ENCODE data around the gene LRRC61. TPM values are rescaled to one million over a fixed set of nuclear protein-coding genes. Genes with fewer than 3 reads are reported as not detected.
"Not testable (repeated sequence)": the region's sequence is repeated elsewhere in the genome, so short reads cannot be mapped to it uniquely, and the experiment has no call there.

Gene LRRC61
- 1.0 to 2.5 TPM (median 1.7 TPM) in 3 replicates for polyA plus RNA-seq
- 0.72 TPM for polyA plus RNA-seq (2011; ENCODE audit: low read depth)
- 1.4 and 4.1 TPM in 2 replicates for polyA plus RNA-seq (2011; cell fraction: cytosol; rRNA removed)
- 1.8 and 2.8 TPM in 2 replicates for polyA plus RNA-seq (2011; cell fraction: nucleus; rRNA removed)
- 1.7 and 3.2 TPM in 2 replicates for polyA plus RNA-seq (2012; ENCODE audit: low replicate concordance)
- polyA minus RNA-seq, result 1.3 to 3.4 TPM (median 1.7 TPM) in 3 replicates
- polyA minus RNA-seq (2011; cell fraction: cytosol; rRNA and poly(A)+ RNA removed), result 10.9 TPM
- polyA minus RNA-seq (2011; cell fraction: nucleus; rRNA and poly(A)+ RNA removed), result 3.7 TPM in 2 replicates

- H3K36me3 ChIP-seq (ENCODE audit: control insufficient read depth in 2 of 2, extremely low read depth in 1 of 2, insufficient read depth in 2 of 2, low read length in 2 of 2), result no peaks in the 10 kb centered on the region
- peak within 1 kb of the TSS; percentile 95 for H2AFZ ChIP-seq (ENCODE audit: control insufficient read depth, low read length)
- peak within 1 kb of the TSS; percentile 58 to 74 (median 62) for H3K4me3 ChIP-seq (ENCODE audit: control insufficient read depth in 2 of 3, extremely low read depth in 1 of 3, insufficient read depth in 2 of 3, low read depth in 1 of 3, low read length in 3 of 3)
- H3K4me1 ChIP-seq (ENCODE audit: control insufficient read depth, extremely low read depth, insufficient read depth, low read length), result peaks cover 22% of the 10 kb centered on the region
- H3K79me2 ChIP-seq (ENCODE audit: control insufficient read depth, insufficient read depth, low read length), result no peaks in the 10 kb centered on the region
- DNase-seq (ENCODE audit: low read depth, low spot score) (no peak), FAIRE-seq (no peak)
- peak within 1 kb of the TSS; percentile 87 for H3K4me2 ChIP-seq (ENCODE audit: control insufficient read depth, extremely low read depth, insufficient read depth, low read depth, low read length)
- TF ChIP-seq CTCF (optimal IDR thresholded peaks at IDR 0.05 in 1 of 3, IDR thresholded peaks at IDR 0.05 in 1 of 3, conservative IDR thresholded peaks at IDR 0.05 in 1 of 3; ENCODE audit: extremely low read depth in 1 of 3, insufficient read depth in 2 of 3, low read length in 3 of 3), result no peak
- no peak for TF ChIP-seq EZH2 (IDR thresholded peaks at IDR 0.05; ENCODE audit: low read length)
- peak within 1 kb of the TSS; percentile 55 for H3K27ac ChIP-seq (ENCODE audit: control insufficient read depth, insufficient read depth, low read length)
- no peaks in the 10 kb centered on the region for H4K20me1 ChIP-seq (ENCODE audit: control insufficient read depth, extremely low read depth, insufficient read depth, low read length)
- dilution Hi-C loops (cut with MboI; ENCODE audit: extremely low pct_ligation_motif_present, low sequenced_read_pairs), result no loop called here
- no peaks in the 10 kb centered on the region for H3K9me1 ChIP-seq (ENCODE audit: control insufficient read depth, extremely low read depth, insufficient read depth, low read length)
- no peaks in the 10 kb centered on the region for H3K9me3 ChIP-seq (ENCODE audit: control insufficient read depth, low read depth, low read length)
- peak within 1 kb of the TSS; percentile 79 for H3K9ac ChIP-seq (ENCODE audit: control insufficient read depth, extremely low read depth, insufficient read depth, low read length)
- no peaks in the 10 kb centered on the region for H3K27me3 ChIP-seq (ENCODE audit: control insufficient read depth, extremely low read depth, insufficient read depth, low read length)
Measured at GRCh38 chr7:150322833-150323681, at the start of gene LRRC61, which contains the start of gene ACTR3C. TSS of gene LRRC61 (plus strand) at chr7:150323355. CDS start at chr7:150336862, 13,507 bp downstream. TSS of gene ACTR3C (minus strand) at chr7:150323545. CDS start at chr7:150295296, 28,249 bp downstream.

- H3K36me3 ChIP-seq (ENCODE audit: control insufficient read depth in 2 of 2, extremely low read depth in 1 of 2, insufficient read depth in 2 of 2, low read length in 2 of 2); FAIRE-seq; DNase-seq (ENCODE audit: low read depth, low spot score): not testable (repeated sequence)
Measured at GRCh38 chr7:150276132-150276695, 46.9 kb upstream of the LRRC61 start.

GRCh38 chr7:150278383-150278782 is 44.8 kb upstream of the LRRC61 start:
- H3K9me1 ChIP-seq (ENCODE audit: control insufficient read depth, extremely low read depth, insufficient read depth, low read length); H2AFZ ChIP-seq (ENCODE audit: control insufficient read depth, low read length); dilution Hi-C loops (cut with MboI; ENCODE audit: extremely low pct_ligation_motif_present, low sequenced_read_pairs); H4K20me1 ChIP-seq (ENCODE audit: control insufficient read depth, extremely low read depth, insufficient read depth, low read length); H3K27me3 ChIP-seq (ENCODE audit: control insufficient read depth, extremely low read depth, insufficient read depth, low read length); H3K9ac ChIP-seq (ENCODE audit: control insufficient read depth, extremely low read depth, insufficient read depth, low read length); DNase-seq (ENCODE audit: low read depth, low spot score); H3K4me2 ChIP-seq (ENCODE audit: control insufficient read depth, extremely low read depth, insufficient read depth, low read depth, low read length); FAIRE-seq; H3K79me2 ChIP-seq (ENCODE audit: control insufficient read depth, insufficient read depth, low read length); H3K27ac ChIP-seq (ENCODE audit: control insufficient read depth, insufficient read depth, low read length); H3K9me3 ChIP-seq (ENCODE audit: control insufficient read depth, low read depth, low read length); H3K4me3 ChIP-seq (ENCODE audit: control insufficient read depth in 2 of 3, extremely low read depth in 1 of 3, insufficient read depth in 2 of 3, low read depth in 1 of 3, low read length in 3 of 3); H3K36me3 ChIP-seq (ENCODE audit: control insufficient read depth in 2 of 2, extremely low read depth in 1 of 2, insufficient read depth in 2 of 2, low read length in 2 of 2); H3K4me1 ChIP-seq (ENCODE audit: control insufficient read depth, extremely low read depth, insufficient read depth, low read length): not testable (repeated sequence)

More at GRCh38 chr7:150276132-150276695, 46.9 kb upstream of the LRRC61 start:
- dilution Hi-C loops (cut with MboI; ENCODE audit: extremely low pct_ligation_motif_present, low sequenced_read_pairs); H3K79me2 ChIP-seq (ENCODE audit: control insufficient read depth, insufficient read depth, low read length); H3K27ac ChIP-seq (ENCODE audit: control insufficient read depth, insufficient read depth, low read length); H4K20me1 ChIP-seq (ENCODE audit: control insufficient read depth, extremely low read depth, insufficient read depth, low read length); H3K9me1 ChIP-seq (ENCODE audit: control insufficient read depth, extremely low read depth, insufficient read depth, low read length); H3K27me3 ChIP-seq (ENCODE audit: control insufficient read depth, extremely low read depth, insufficient read depth, low read length); H3K4me2 ChIP-seq (ENCODE audit: control insufficient read depth, extremely low read depth, insufficient read depth, low read depth, low read length); H3K9me3 ChIP-seq (ENCODE audit: control insufficient read depth, low read depth, low read length); H3K4me3 ChIP-seq (ENCODE audit: control insufficient read depth in 2 of 3, extremely low read depth in 1 of 3, insufficient read depth in 2 of 3, low read depth in 1 of 3, low read length in 3 of 3); H2AFZ ChIP-seq (ENCODE audit: control insufficient read depth, low read length); H3K9ac ChIP-seq (ENCODE audit: control insufficient read depth, extremely low read depth, insufficient read depth, low read length); H3K4me1 ChIP-seq (ENCODE audit: control insufficient read depth, extremely low read depth, insufficient read depth, low read length): not testable (repeated sequence)
- peak; percentile 41 to 50 (median 48) for TF ChIP-seq CTCF (optimal IDR thresholded peaks at IDR 0.05 in 1 of 3, IDR thresholded peaks at IDR 0.05 in 1 of 3, conservative IDR thresholded peaks at IDR 0.05 in 1 of 3; ENCODE audit: extremely low read depth in 1 of 3, insufficient read depth in 2 of 3, low read length in 3 of 3)
